LNCaP clone FGC (cell line): ENCODE data around the gene ATP6AP1.

ENCODE experiments used
- DNase-seq: peaks from one replicate; pipeline ENCODE4 v3.0.0-alpha.2; 2011; ENCODE audit warnings: low read depth
- H3K4me3 ChIP-seq: 2 replicates; pipeline ENCODE4 v1.5.1; 2011; ENCODE audit warnings: mild to moderate bottlenecking, low read depth, low read length, control low read depth
- CTCF ChIP-seq: IDR thresholded peaks from 2 replicates; pipeline ENCODE4 v1.5.1; 2012; ENCODE audit warnings: mild to moderate bottlenecking; ENCODE audit not compliant: control insufficient read depth, insufficient read depth; ENCODE audit errors: extremely low read depth

Gene ATP6AP1

GRCh38 chrX:154469880-154470279 is 41.4 kb downstream of the ATP6AP1 start:
- DNase-seq: no peak
- no peak overlapping the region for H3K4me3 ChIP-seq
- TF ChIP-seq CTCF: no peak

- no peak for TF ChIP-seq CTCF
- no peak for DNase-seq
- H3K4me3 ChIP-seq: no peak overlapping the region
Observed at GRCh38 chrX:154470434-154470833, 42.0 kb downstream of the ATP6AP1 start.

DNA sequence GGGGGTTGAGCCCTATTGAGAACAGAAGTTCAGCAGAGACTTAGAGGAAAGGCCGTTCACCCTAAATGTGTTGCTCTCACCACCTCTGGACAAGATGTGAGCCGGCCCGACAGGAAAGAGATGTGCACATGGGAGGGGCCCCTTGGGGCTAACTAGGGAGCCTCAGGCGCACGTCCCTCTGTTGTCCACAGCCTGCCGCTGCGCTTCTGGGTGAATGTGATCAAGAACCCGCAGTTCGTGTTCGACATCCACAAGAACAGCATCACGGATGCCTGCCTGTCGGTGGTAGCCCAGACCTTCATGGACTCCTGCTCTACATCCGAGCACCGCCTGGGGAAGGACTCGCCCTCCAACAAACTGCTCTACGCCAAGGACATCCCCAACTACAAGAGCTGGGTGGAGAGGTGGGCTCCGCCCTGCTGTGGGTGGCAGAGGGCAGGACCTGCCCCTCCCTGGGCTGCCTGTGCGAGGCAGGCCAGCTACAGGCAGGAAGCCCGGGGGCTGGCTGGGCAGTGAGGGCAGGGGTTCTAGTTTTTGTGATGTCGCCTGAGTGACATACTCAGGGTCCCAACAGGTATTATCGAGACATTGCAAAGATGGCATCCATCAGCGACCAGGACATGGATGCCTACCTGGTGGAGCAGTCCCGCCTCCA is 42.6 kb downstream of the ATP6AP1 start:
- TF ChIP-seq CTCF: no peak
- H3K4me3 ChIP-seq: no peak overlapping the region
- DNase-seq: no peak

DNA sequence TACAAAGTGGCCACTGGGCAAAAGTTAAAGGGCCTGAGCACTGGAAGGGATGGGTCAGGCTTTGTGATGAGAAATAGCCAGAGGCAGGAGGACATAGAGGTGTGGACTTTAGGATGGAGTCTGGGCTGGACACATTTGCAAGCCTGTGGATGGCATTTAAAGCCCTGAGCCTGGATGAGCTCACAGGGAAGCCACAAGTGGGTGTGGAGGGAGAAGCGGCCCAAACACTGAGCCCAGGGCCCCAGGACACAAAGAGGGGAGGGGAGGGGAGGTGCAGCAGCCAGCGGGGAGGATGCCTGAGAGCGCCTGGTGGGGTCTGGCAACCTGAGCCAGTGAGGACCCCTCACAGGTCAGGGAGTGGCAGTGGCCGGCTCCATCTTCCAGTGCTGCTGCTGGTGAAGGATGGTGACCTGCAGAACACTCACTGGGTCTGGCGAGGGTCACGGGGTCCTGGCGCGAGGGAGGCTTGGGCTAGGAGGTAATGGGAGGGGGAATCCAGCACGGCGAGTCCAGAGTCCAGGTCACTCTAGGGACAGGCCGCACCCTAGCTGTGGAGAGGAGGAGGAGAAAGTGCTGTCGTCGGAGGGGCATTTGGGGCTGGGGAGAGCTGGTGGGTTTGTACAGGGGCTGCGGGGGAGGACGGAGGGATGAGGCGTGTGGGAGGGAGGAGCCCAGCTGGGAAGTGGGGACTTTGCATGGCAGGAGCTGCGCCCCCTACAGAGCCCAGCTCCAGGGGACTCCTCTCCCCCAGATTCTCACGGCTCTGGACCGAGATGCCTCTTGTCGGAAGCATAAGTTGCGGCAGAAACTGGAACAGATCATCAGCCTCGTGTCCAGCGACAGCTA is 43.6 kb downstream of the ATP6AP1 start:
- no peak for TF ChIP-seq CTCF
- H3K4me3 ChIP-seq: no peak overlapping the region
- DNase-seq: no peak

DNA sequence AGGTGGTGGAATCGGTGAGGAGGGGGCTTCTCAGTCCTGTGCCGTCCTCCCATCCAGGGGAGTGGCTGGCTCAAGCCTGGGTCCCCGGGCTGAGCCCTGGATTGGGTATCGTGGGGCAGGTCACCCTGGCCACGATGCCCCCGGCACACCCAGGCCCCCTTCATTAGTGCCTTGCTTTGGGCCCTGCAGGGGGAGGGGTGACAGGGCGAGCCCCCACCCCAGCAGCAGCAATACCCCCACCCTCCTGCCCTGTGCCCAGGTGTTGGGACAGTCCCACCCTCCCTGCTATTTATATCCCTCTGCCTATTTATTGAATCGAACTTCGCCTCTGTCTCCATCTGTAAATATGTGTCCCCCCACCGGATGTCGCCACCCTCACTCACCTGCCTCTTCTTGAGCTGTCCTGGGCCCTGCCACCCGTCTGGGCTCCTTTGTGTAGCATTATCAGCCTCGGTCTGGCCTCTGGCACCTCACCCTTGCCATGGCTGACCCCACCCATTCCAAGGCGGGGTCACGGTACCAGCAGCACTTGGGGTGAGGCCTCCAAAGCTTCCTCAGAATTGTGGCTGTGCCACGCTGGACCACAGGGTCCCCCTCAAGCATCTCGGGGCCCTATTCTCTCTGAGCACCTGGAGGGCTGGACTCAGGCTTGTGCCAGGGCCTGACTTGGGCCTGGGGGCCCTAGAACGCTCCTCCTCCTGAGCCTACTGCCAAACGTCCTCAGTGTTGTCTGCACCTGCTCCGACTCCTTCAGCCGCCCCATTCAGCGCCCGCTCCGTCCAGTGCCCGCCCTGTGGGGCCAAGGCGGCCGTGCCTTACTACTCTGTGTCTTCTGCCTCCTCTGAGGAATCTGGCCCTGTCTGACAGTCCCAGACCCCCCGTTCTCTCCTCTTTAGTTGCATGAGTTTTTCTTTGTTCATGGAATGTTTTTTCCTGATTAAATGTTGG is 44.5 kb downstream of the ATP6AP1 start:
- no peak for TF ChIP-seq CTCF
- DNase-seq: no peak
- H3K4me3 ChIP-seq: no peak overlapping the region

DNA sequence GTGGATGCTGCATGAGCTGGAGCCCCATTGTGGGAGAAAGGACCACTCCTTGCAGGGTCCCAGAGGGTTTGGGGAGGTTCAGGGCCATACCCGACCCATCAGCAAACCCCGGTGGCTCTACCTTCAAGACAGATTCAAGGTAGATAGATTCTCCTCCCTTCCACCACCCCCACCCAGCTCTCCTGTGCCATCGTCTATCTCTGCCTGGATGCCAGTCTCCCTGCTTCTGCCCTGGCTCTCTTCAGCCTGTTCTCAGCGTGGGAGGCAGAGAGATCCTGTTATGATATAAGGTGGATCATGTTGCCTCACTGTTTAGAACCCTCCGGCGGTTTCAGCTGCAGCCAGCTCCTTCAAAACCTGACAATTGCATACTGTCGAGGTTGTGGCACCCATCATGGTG is 45.2 kb downstream of the ATP6AP1 start:
- H3K4me3 ChIP-seq: no peak overlapping the region
- DNase-seq: no peak
- TF ChIP-seq CTCF: no peak
